DND-41 (cell line): ENCODE measurements around the gene PPP2R2B.
A peak's percentile ranks its signal among the peaks of the same experiment; 100 is the strongest.

Experiments
- ATAC-seq: fragments of 200-7000 bp; cut with Tn5 transposase; 3 replicates; pipeline ENCODE4 v1.9.1; 2021; ENCODE audit warnings: low read depth; ENCODE audit not compliant: insufficient read depth
- DNase-seq: peaks from one replicate; pipeline ENCODE4 v3.0.0-alpha.2; 2020
- H2AFZ ChIP-seq: 2 replicates; pipeline ENCODE4 v1.6.0; 2012; ENCODE audit warnings: low read depth, low read length
- H3K27ac ChIP-seq: 2 replicates; pipeline ENCODE4 v1.5.1; 2012; ENCODE audit warnings: low read length, inconsistent platforms
- H3K27me3 ChIP-seq: fragments of 200-600 bp; sonication (generic); 2 replicates; pipeline ENCODE4 v1.6.0; 2012; ENCODE audit warnings: low read length, mild to moderate bottlenecking, inconsistent platforms; ENCODE audit not compliant: insufficient read depth, poor library complexity
- H3K36me3 ChIP-seq: 2 replicates; pipeline ENCODE4 v1.5.1; 2012; ENCODE audit warnings: low read length, inconsistent platforms; ENCODE audit not compliant: insufficient read depth
- H3K4me1 ChIP-seq: 2 replicates; pipeline ENCODE4 v1.5.1; 2012; ENCODE audit warnings: mild to moderate bottlenecking, low read length; ENCODE audit not compliant: insufficient read depth
- H3K4me2 ChIP-seq: 2 replicates; pipeline ENCODE4 v1.6.0; 2012; ENCODE audit warnings: mild to moderate bottlenecking, moderate library complexity, low read length, inconsistent platforms; ENCODE audit not compliant: insufficient read depth
- H3K4me3 ChIP-seq, 2 experiments: fragments of 200-600 bp in 1 of 2; shearing (Covaris generic) in 1 of 2; 2 replicates each; pipeline ENCODE4 v1.5.1; 2012 to 2016; ENCODE audit warnings: inconsistent platforms in 2 of 2, low read length in 2 of 2, mild to moderate bottlenecking in 2 of 2, low read depth in 1 of 2, moderate library complexity in 1 of 2
- H3K79me2 ChIP-seq: 2 replicates; pipeline ENCODE4 v1.6.0; 2012; ENCODE audit warnings: low read length, inconsistent platforms; ENCODE audit not compliant: insufficient read depth
- H3K9ac ChIP-seq: 2 replicates; pipeline ENCODE4 v1.6.0; 2012; ENCODE audit warnings: low read depth, mild to moderate bottlenecking, inconsistent platforms, low read length, moderate library complexity
- H3K9me3 ChIP-seq: 2 replicates; pipeline ENCODE4 v1.5.1; 2012; ENCODE audit warnings: low read length, moderate library complexity, mild to moderate bottlenecking, inconsistent platforms; ENCODE audit not compliant: insufficient read depth, severe bottlenecking
- H4K20me1 ChIP-seq: 2 replicates; pipeline ENCODE4 v1.6.0; 2012; ENCODE audit warnings: low read length; ENCODE audit not compliant: insufficient read depth
- CTCF ChIP-seq: IDR thresholded peaks from 2 replicates; pipeline ENCODE4 v1.5.1; 2012; ENCODE audit warnings: borderline replicate concordance, low read length, moderate library complexity, mild to moderate bottlenecking; ENCODE audit not compliant: poor library complexity, severe bottlenecking; ENCODE audit errors: extremely low read depth
- EZH2 ChIP-seq: IDR thresholded peaks from 3 replicates; pipeline ENCODE4 v1.6.1; 2012; ENCODE audit warnings: borderline replicate concordance, low read depth, mild to moderate bottlenecking, moderate library complexity, low read length, inconsistent platforms; ENCODE audit not compliant: severe bottlenecking

PPP2R2B gene

GRCh38 chr5:146910239-146910638, 31.7 kb upstream of the PPP2R2B start:
- Histone ChIP-seq H2AFZ (no peak overlapping the region), H3K9me3 (no peaks in the 10 kb centered on the region), H3K27ac (no peak overlapping the region), H3K4me2 (no peak overlapping the region), H3K4me3 (no peak overlapping the region), H3K9ac (no peak overlapping the region), H4K20me1 (no peaks in the 10 kb centered on the region), H3K4me1 (no peaks in the 10 kb centered on the region), H3K27me3 (no peaks in the 10 kb centered on the region), H3K36me3 (no peaks in the 10 kb centered on the region), H3K79me2 (no peaks in the 10 kb centered on the region)
- DNase-seq (no peak), ATAC-seq (no peak)
- TF ChIP-seq EZH2 (no peak), CTCF (no peak)

- TF ChIP-seq CTCF (no peak), EZH2 (no peak)
- Histone ChIP-seq H3K4me3 (no peak overlapping the region), H4K20me1 (no peaks in the 10 kb centered on the region), H3K4me1 (no peaks in the 10 kb centered on the region), H3K4me2 (no peak overlapping the region), H3K79me2 (no peaks in the 10 kb centered on the region), H3K27me3 (no peaks in the 10 kb centered on the region), H3K27ac (no peak overlapping the region), H3K9me3 (no peaks in the 10 kb centered on the region), H3K36me3 (no peaks in the 10 kb centered on the region), H2AFZ (no peak overlapping the region), H3K9ac (no peak overlapping the region)
- ATAC-seq = no peak
- DNase-seq = no peak
Measured at GRCh38 chr5:146909255-146910068, 30.9 kb upstream of the PPP2R2B start.

GRCh38 chr5:146906803-146907202, 28.2 kb upstream of the PPP2R2B start:
- no peaks in the 10 kb centered on the region for H4K20me1 ChIP-seq
- no peaks in the 10 kb centered on the region for H3K36me3 ChIP-seq
- no peak overlapping the region for H2AFZ ChIP-seq
- H3K4me2 ChIP-seq = no peak overlapping the region
- TF ChIP-seq EZH2 = no peak
- TF ChIP-seq CTCF = peak; percentile 27
- no peaks in the 10 kb centered on the region for H3K4me1 ChIP-seq
- no peaks in the 10 kb centered on the region for H3K9me3 ChIP-seq
- DNase-seq = no peak
- no peak overlapping the region for H3K27ac ChIP-seq
- ATAC-seq = no peak
- no peak overlapping the region for H3K4me3 ChIP-seq
- H3K27me3 ChIP-seq = no peaks in the 10 kb centered on the region
- H3K9ac ChIP-seq = no peak overlapping the region
- H3K79me2 ChIP-seq = no peaks in the 10 kb centered on the region
